ENCODE measurements around the gene DCC. TPM values are rescaled to one million over a fixed set of nuclear protein-coding genes. Genes with fewer than 3 reads are reported as not detected.

DCC gene
- total and polyA plus RNA-seq, 9 of the 15 experiments (the other 6 are each of a cell fraction or from before 2014, with no cell fraction given): not detected

GRCh38 chr18:53191634-53192033 lies 851.6 kb downstream of the DCC start:
- BruUV-seq (replicated peaks): no TSS peak

GRCh38 chr18:53193870-53194269 lies 853.9 kb downstream of the DCC start:
- H3K79me2 ChIP-seq (ENCODE audit: control insufficient read depth, insufficient read depth, low read length): no peaks in the 10 kb centered on the region
- H4K20me1 ChIP-seq (replicated peaks; ENCODE audit: control insufficient read depth, insufficient read depth, low read length): no peaks in the 10 kb centered on the region
- H3K9me3 ChIP-seq (replicated peaks; ENCODE audit: control insufficient read depth, insufficient read depth, low read depth, low read length): no peaks in the 10 kb centered on the region
- H3K4me1 ChIP-seq (replicated peaks in 1 of 2; ENCODE audit: control insufficient read depth in 2 of 2, insufficient read depth in 2 of 2, low read length in 2 of 2): no peaks in the 10 kb centered on the region
- in situ Hi-C loops (cut with MboI) (no loop called here), intact Hi-C loops (cut with micrococcal nuclease) (no loop called here)
- no peaks in the 10 kb centered on the region for H3K36me3 ChIP-seq (ENCODE audit: control insufficient read depth, insufficient read depth, low read length)
- no peak overlapping the region for H3K9ac ChIP-seq (ENCODE audit: insufficient read depth in 1 of 2, low read depth in 2 of 2, low read length in 2 of 2)
- FAIRE-seq (no peak), DNase-seq (ENCODE audit: extremely low read depth in 1 of 4, low spot score in 3 of 4) (no peak), ATAC-seq (no peak)
- H2AFZ ChIP-seq (ENCODE audit: low read depth, low read length): no peak overlapping the region
- H3K4me3 ChIP-seq: no peak overlapping the region
- POLR2A ChIA-PET: no interaction called here
- no peak overlapping the region for H3K4me2 ChIP-seq (ENCODE audit: insufficient read depth, low read length)
- TF ChIP-seq KLF13 (tag; IDR thresholded peaks at IDR 0.05; ENCODE audit: borderline replicate concordance, low read depth): no peak
- no peaks in the 10 kb centered on the region for H3K27me3 ChIP-seq (ENCODE audit: control insufficient read depth in 2 of 2, insufficient read depth in 2 of 2, low read length in 2 of 2)
- no peak overlapping the region for H3K27ac ChIP-seq (ENCODE audit: extremely low read depth, low read depth, low read length)
- BruUV-seq (replicated peaks): no TSS peak
- H3K9me1 ChIP-seq (ENCODE audit: control insufficient read depth, insufficient read depth, low read length): no peaks in the 10 kb centered on the region
- CTCF ChIA-PET (ENCODE audit: low intra/inter-chr PET ratio): no interaction called here

More at GRCh38 chr18:53191634-53192033, 851.6 kb downstream of the DCC start:
- FAIRE-seq (no peak), DNase-seq (ENCODE audit: extremely low read depth in 1 of 4, low spot score in 3 of 4) (no peak), ATAC-seq (no peak)
- ChIA-PET POLR2A (no interaction called here), CTCF (ENCODE audit: low intra/inter-chr PET ratio) (no interaction called here)
- Histone ChIP-seq H3K27ac (ENCODE audit: extremely low read depth, low read depth, low read length) (no peak overlapping the region), H3K9me1 (ENCODE audit: control insufficient read depth, insufficient read depth, low read length) (no peaks in the 10 kb centered on the region), H3K9me3 (replicated peaks; ENCODE audit: control insufficient read depth, insufficient read depth, low read depth, low read length) (no peaks in the 10 kb centered on the region), H3K9ac (ENCODE audit: insufficient read depth in 1 of 2, low read depth in 2 of 2, low read length in 2 of 2) (no peak overlapping the region), H3K36me3 (ENCODE audit: control insufficient read depth, insufficient read depth, low read length) (no peaks in the 10 kb centered on the region), H3K4me1 (replicated peaks in 1 of 2; ENCODE audit: control insufficient read depth in 2 of 2, insufficient read depth in 2 of 2, low read length in 2 of 2) (no peaks in the 10 kb centered on the region), H3K79me2 (ENCODE audit: control insufficient read depth, insufficient read depth, low read length) (no peaks in the 10 kb centered on the region), H3K4me2 (ENCODE audit: insufficient read depth, low read length) (no peak overlapping the region), H3K27me3 (ENCODE audit: control insufficient read depth in 2 of 2, insufficient read depth in 2 of 2, low read length in 2 of 2) (no peaks in the 10 kb centered on the region), H3K4me3 (no peak overlapping the region), H4K20me1 (replicated peaks; ENCODE audit: control insufficient read depth, insufficient read depth, low read length) (no peaks in the 10 kb centered on the region), H2AFZ (ENCODE audit: low read depth, low read length) (no peak overlapping the region)
- intact Hi-C loops (cut with micrococcal nuclease) (no loop called here), in situ Hi-C loops (cut with MboI) (no loop called here)
- 2% methylated on average over 3 of the region's 3 CpGs for WGBS (ENCODE audit: insufficient coverage, low coverage, missing lambda C conversion rate)
- no peak for TF ChIP-seq ZNF668 (CRISPR knock-in tag; IDR thresholded peaks at IDR 0.05)
- TF ChIP-seq TAF1 (IDR thresholded peaks at IDR 0.05; ENCODE audit: control insufficient read depth, extremely low read depth, insufficient read depth, low read length, severe bottlenecking): no peak
- no peak for TF ChIP-seq FOXK1 (CRISPR knock-in tag; IDR thresholded peaks at IDR 0.05; ENCODE audit: borderline replicate concordance)
- no peak for TF ChIP-seq RBM25 (IDR thresholded peaks at IDR 0.05; ENCODE audit: low read depth, low read length, severe bottlenecking)
- TF ChIP-seq ZFP30 (CRISPR knock-in tag; IDR thresholded peaks at IDR 0.05; ENCODE audit: borderline replicate concordance): no peak
- no peak for TF ChIP-seq HLTF (IDR thresholded peaks at IDR 0.05)

Measured in K562 (cell line).